ENCODE measurements around the gene IQCF2. TPM values are rescaled to one million over a fixed set of nuclear protein-coding genes. Genes with fewer than 3 reads are reported as not detected.
"Not testable (repeated sequence)": the region's sequence is repeated elsewhere in the genome, so short reads cannot be mapped to it uniquely, and the experiment has no call there.

Gene IQCF2
- total and polyA plus RNA-seq, 8 donors = not detected

GRCh38 chr3:51830345-51830744, 31.1 kb upstream of the IQCF2 start:
- 91 to 96% (median 93%) methylated on average over 10 to 13 of the region's 13 CpGs for WGBS, 5 donors

GRCh38 chr3:51830836-51831385, 30.5 kb upstream of the IQCF2 start:
- no peak overlapping the region for H3K27ac ChIP-seq
- H3K36me3 ChIP-seq = no peaks in the 10 kb centered on the region
- no peak for DNase-seq
- H3K4me1 ChIP-seq = no peaks in the 10 kb centered on the region
- TF ChIP-seq POLR2AphosphoS5 (IDR thresholded peaks at IDR 0.05) = no peak
- H3K4me3 ChIP-seq = no peak overlapping the region
- peaks cover 0 to 23% (median 14%) of the 10 kb centered on the region in 4 donors for H3K9me3 ChIP-seq
- 50 to 62% (median 59%) methylated on average over 3 to 4 of the region's 4 CpGs for WGBS, 5 donors
- no peaks in the 10 kb centered on the region for H3K27me3 ChIP-seq
- intact Hi-C loops (cut with DNase I; ENCODE audit: low total_unique reads) = no loop called here

More at GRCh38 chr3:51830345-51830744, 31.1 kb upstream of the IQCF2 start:
- Histone ChIP-seq H3K27me3 (no peaks in the 10 kb centered on the region), H3K4me1 (no peaks in the 10 kb centered on the region), H3K27ac (no peak overlapping the region), H3K36me3 (no peaks in the 10 kb centered on the region), H3K4me3 (no peak overlapping the region), H3K9me3 (peaks cover 0 to 23% (median 14%) of the 10 kb centered on the region in 4 donors)
- TF ChIP-seq POLR2A (IDR thresholded peaks at IDR 0.05) = no peak
- TF ChIP-seq CTCF (IDR thresholded peaks at IDR 0.05) = no peak
- TF ChIP-seq EP300 (IDR thresholded peaks at IDR 0.05) = no peak
- no peak for TF ChIP-seq POLR2AphosphoS5 (IDR thresholded peaks at IDR 0.05)
- DNase-seq = no peak
- intact Hi-C loops (cut with DNase I; ENCODE audit: low total_unique reads) = no loop called here

GRCh38 chr3:51836606-51837005, 24.8 kb upstream of the IQCF2 start:
- TF ChIP-seq POLR2AphosphoS5 (IDR thresholded peaks at IDR 0.05) (no peak), EP300 (IDR thresholded peaks at IDR 0.05) (no peak), CTCF (IDR thresholded peaks at IDR 0.05) (no peak), POLR2A (IDR thresholded peaks at IDR 0.05) (no peak)
- Histone ChIP-seq H3K36me3 (no peaks in the 10 kb centered on the region), H3K9me3 (no peaks in the 10 kb centered on the region), H3K27me3 (peaks cover 0 to 10% (median 0%) of the 10 kb centered on the region in 3 donors), H3K4me3 (no peak overlapping the region), H3K27ac (no peak overlapping the region), H3K4me1 (no peaks in the 10 kb centered on the region)
- intact Hi-C loops (cut with DNase I; ENCODE audit: low total_unique reads) = no loop called here
- DNase-seq = no peak
- 82 to 90% (median 86%) methylated on average over 5 of the region's 5 CpGs for WGBS, 5 donors

- Histone ChIP-seq H3K36me3 (no peaks in the 10 kb centered on the region), H3K27me3 (peaks cover 0 to 17% (median 7%) of the 10 kb centered on the region in 3 donors), H3K4me1 (no peaks in the 10 kb centered on the region), H3K9me3 (peaks cover 0 to 19% (median 9%) of the 10 kb centered on the region in 4 donors), H3K4me3 (no peak overlapping the region), H3K27ac (no peak overlapping the region)
- 50 to 61% (median 58%) methylated on average over 7 of the region's 7 CpGs for WGBS, 5 donors
- no peak for TF ChIP-seq CTCF (IDR thresholded peaks at IDR 0.05)
- TF ChIP-seq POLR2AphosphoS5 (IDR thresholded peaks at IDR 0.05) = no peak
- no peak for TF ChIP-seq EP300 (IDR thresholded peaks at IDR 0.05)
- TF ChIP-seq POLR2A (IDR thresholded peaks at IDR 0.05) = no peak
- intact Hi-C loops (cut with DNase I; ENCODE audit: low total_unique reads) = no loop called here
- DNase-seq = no peak
Measured at GRCh38 chr3:51845129-51845528, 16.3 kb upstream of the IQCF2 start.

- H3K4me3 ChIP-seq; H3K27ac ChIP-seq; intact Hi-C loops (cut with DNase I; ENCODE audit: low total_unique reads); H3K27me3 ChIP-seq; H3K4me1 ChIP-seq; H3K36me3 ChIP-seq; H3K9me3 ChIP-seq; DNase-seq: not testable (repeated sequence)
- 71 to 91% (median 85%) methylated on average over 1 of the region's 1 CpG for WGBS, 5 donors
Measured at GRCh38 chr3:51855411-51855810, 6.0 kb upstream of the IQCF2 start.
